Loucy (cell line): ENCODE measurements around the gene CUL2.

Source experiments
- H2AFZ ChIP-seq: fragments of 200-600 bp; sonication (generic); 2 replicates; pipeline ENCODE4 v1.6.0; 2016; ENCODE audit warnings: antibody characterized with exemption, mild to moderate bottlenecking, low read length, moderate library complexity
- H3F3A ChIP-seq: fragments of 200-600 bp; 2 replicates; pipeline ENCODE4 v1.6.0; 2016; ENCODE audit warnings: antibody characterized with exemption, low read depth, mild to moderate bottlenecking
- H3K27me3 ChIP-seq: fragments of 200-600 bp; sonication (generic); 2 replicates; pipeline ENCODE4 v1.6.1; 2014; ENCODE audit warnings: low read length, mild to moderate bottlenecking; ENCODE audit not compliant: insufficient read depth, poor library complexity, severe bottlenecking
- H3K36me3 ChIP-seq: fragments of 200-600 bp; sonication (generic); 2 replicates; pipeline ENCODE4 v1.6.1; 2016; ENCODE audit warnings: low read length; ENCODE audit not compliant: insufficient read depth
- H3K4me1 ChIP-seq: fragments of 200-600 bp; sonication (generic); 2 replicates; pipeline ENCODE4 v1.5.1; 2014; ENCODE audit warnings: low read length, mild to moderate bottlenecking; ENCODE audit not compliant: insufficient read depth, poor library complexity, severe bottlenecking
- H3K4me2 ChIP-seq: fragments of 200-600 bp; sonication (generic); 2 replicates; pipeline ENCODE4 v1.6.0; 2014; ENCODE audit warnings: antibody characterized with exemption, low read length, low read depth, mild to moderate bottlenecking; ENCODE audit not compliant: poor library complexity, severe bottlenecking
- H3K4me3 ChIP-seq: fragments of 200-600 bp; sonication (generic); 2 replicates; pipeline ENCODE4 v1.5.1; 2014; ENCODE audit warnings: low read length, mild to moderate bottlenecking, mixed read lengths; ENCODE audit not compliant: poor library complexity, severe bottlenecking
- H3K79me2 ChIP-seq: fragments of 200-600 bp; sonication (generic); 2 replicates; pipeline ENCODE4 v1.6.1; 2014; ENCODE audit warnings: low read length; ENCODE audit not compliant: insufficient read depth
- H3K9ac ChIP-seq: fragments of 200-600 bp; sonication (generic); 2 replicates; pipeline ENCODE4 v1.6.0; 2014; ENCODE audit warnings: mild to moderate bottlenecking, low read depth, low read length, moderate library complexity; ENCODE audit not compliant: poor library complexity, severe bottlenecking
- H3K9me2 ChIP-seq: fragments of 200-600 bp; sonication (generic); replicated peaks from 2 replicates; pipeline ENCODE4 v1.6.1; 2016; ENCODE audit warnings: low read depth, low read length, mixed read lengths
- H3K9me3 ChIP-seq: fragments of 200-600 bp; sonication (generic); 2 replicates; pipeline ENCODE4 v1.6.1; 2014; ENCODE audit warnings: mild to moderate bottlenecking, antibody characterized with exemption, low read length, low read depth; ENCODE audit not compliant: insufficient read depth
- H4K20me1 ChIP-seq: fragments of 200-600 bp; sonication (generic); 2 replicates; pipeline ENCODE4 v1.6.0; 2014; ENCODE audit warnings: antibody characterized with exemption, low read length, mild to moderate bottlenecking; ENCODE audit not compliant: insufficient read depth, poor library complexity, severe bottlenecking
- CTCF ChIP-seq: fragments of 200-600 bp; sonication (generic); conservative IDR thresholded peaks from 2 replicates; pipeline ENCODE4 v1.5.1; 2014; ENCODE audit warnings: mild to moderate bottlenecking, antibody characterized with exemption, low read length
- EZH2phosphoT487 ChIP-seq: fragments of 200-600 bp; IDR thresholded peaks from 2 replicates; pipeline ENCODE4 v1.6.1; 2018; ENCODE audit warnings: antibody characterized with exemption, mild to moderate bottlenecking, moderate library complexity, borderline replicate concordance

CUL2 gene

DNA sequence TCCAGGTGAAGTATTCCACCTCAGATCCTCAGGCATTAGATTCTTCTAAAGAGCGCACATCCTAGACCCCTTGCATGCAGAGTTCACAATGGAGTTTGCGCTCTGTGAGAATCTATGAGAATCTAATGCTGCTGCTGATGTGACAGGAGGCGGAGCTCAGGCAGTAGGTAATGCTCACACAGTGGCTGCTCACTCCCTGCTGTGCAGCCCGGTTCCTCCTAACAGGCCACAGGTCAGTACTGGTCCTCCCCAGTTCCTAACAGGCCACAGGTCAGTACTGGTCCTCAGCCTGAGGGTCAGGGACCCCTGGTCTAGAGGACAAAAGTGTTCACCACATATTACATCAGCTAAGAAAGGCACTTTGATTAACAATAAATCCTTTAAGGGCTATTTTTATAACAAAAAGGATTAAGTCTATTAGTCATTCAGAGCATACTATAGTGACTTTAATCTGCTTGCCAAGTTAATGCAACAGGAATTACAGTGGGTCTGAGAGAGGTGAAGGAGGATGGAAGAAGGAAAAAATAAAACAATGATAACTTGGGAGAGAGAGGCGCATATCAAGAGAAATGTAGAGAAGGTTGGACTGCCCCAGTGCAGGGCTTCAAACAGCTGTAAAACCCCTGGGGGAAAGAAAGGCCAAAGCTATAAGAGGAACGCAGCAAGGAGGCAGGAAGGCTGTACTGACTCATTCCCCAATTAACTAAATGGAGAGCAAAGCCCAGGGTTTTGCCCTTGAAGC is 49.2 kb downstream of the CUL2 start:
- H3K4me2 ChIP-seq, result no peak overlapping the region
- peaks cover 69% of the 10 kb centered on the region; the same call in 1 of the 2 replicates for H3K36me3 ChIP-seq
- no peaks in the 10 kb centered on the region for H3F3A ChIP-seq
- no peaks in the 10 kb centered on the region for H3K79me2 ChIP-seq
- no peaks in the 10 kb centered on the region for H3K27me3 ChIP-seq
- no peaks in the 10 kb centered on the region for H3K4me1 ChIP-seq
- H3K9me2 ChIP-seq, result no peaks in the 10 kb centered on the region
- H3K4me3 ChIP-seq, result no peak overlapping the region
- TF ChIP-seq EZH2phosphoT487 (no peak), CTCF (no peak)
- no peaks in the 10 kb centered on the region for H3K9me3 ChIP-seq
- H3K9ac ChIP-seq, result no peak overlapping the region
- no peak overlapping the region for H2AFZ ChIP-seq
- no peaks in the 10 kb centered on the region for H4K20me1 ChIP-seq

- no peak overlapping the region for H3K4me2 ChIP-seq
- no peak overlapping the region for H3K4me3 ChIP-seq
- H2AFZ ChIP-seq, result no peak overlapping the region
- peaks cover 66% of the 10 kb centered on the region; the same call in 1 of the 2 replicates for H3K36me3 ChIP-seq
- no peaks in the 10 kb centered on the region for H3F3A ChIP-seq
- no peaks in the 10 kb centered on the region for H3K9me3 ChIP-seq
- TF ChIP-seq CTCF, result peak; percentile 27
- no peak for TF ChIP-seq EZH2phosphoT487
- H4K20me1 ChIP-seq, result no peaks in the 10 kb centered on the region
- H3K9me2 ChIP-seq, result no peaks in the 10 kb centered on the region
- no peak overlapping the region for H3K9ac ChIP-seq
- no peaks in the 10 kb centered on the region for H3K79me2 ChIP-seq
- no peaks in the 10 kb centered on the region for H3K4me1 ChIP-seq
- no peaks in the 10 kb centered on the region for H3K27me3 ChIP-seq
Measured at GRCh38 chr10:35037104-35037503, 53.0 kb downstream of the CUL2 start.

DNA sequence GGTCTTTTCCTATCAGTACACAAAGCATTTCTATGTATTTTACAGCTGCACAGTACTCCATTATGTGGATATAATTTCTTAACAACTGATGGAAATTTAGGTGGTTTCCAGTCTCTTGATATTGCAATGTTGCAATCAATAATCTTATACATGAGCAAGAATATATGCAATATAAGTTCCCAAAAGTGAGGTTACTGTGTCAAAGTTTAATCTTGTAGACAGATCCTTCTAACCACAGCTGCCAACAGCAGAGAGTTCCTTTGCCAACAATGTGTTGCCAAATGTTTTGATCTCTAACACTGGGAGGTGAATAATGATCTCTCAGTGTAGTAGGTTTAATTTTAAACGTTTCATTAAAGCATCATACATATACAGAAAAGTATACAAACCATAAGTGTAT is 54.5 kb downstream of the CUL2 start:
- H3K36me3 ChIP-seq, result peaks cover 70% of the 10 kb centered on the region
- no peaks in the 10 kb centered on the region for H3K4me1 ChIP-seq
- H2AFZ ChIP-seq, result no peak overlapping the region
- H3K4me3 ChIP-seq, result no peak overlapping the region
- no peaks in the 10 kb centered on the region for H3K27me3 ChIP-seq
- H3K79me2 ChIP-seq, result no peaks in the 10 kb centered on the region
- H3K9ac ChIP-seq, result no peak overlapping the region
- no peaks in the 10 kb centered on the region for H3K9me2 ChIP-seq
- no peaks in the 10 kb centered on the region for H3F3A ChIP-seq
- no peaks in the 10 kb centered on the region for H3K9me3 ChIP-seq
- H3K4me2 ChIP-seq, result no peak overlapping the region
- H4K20me1 ChIP-seq, result no peaks in the 10 kb centered on the region
- TF ChIP-seq CTCF (no peak), EZH2phosphoT487 (no peak)
